Measurements from ENCODE around the gene KCNQ1. TPM values are rescaled to one million over a fixed set of nuclear protein-coding genes. Genes with fewer than 3 reads are reported as not detected.
A peak's percentile ranks its signal among the peaks of the same experiment; 100 is the strongest.

KCNQ1 gene
- total RNA-seq, 1 experiment from 2014 or later, result 2.5 TPM

DNA sequence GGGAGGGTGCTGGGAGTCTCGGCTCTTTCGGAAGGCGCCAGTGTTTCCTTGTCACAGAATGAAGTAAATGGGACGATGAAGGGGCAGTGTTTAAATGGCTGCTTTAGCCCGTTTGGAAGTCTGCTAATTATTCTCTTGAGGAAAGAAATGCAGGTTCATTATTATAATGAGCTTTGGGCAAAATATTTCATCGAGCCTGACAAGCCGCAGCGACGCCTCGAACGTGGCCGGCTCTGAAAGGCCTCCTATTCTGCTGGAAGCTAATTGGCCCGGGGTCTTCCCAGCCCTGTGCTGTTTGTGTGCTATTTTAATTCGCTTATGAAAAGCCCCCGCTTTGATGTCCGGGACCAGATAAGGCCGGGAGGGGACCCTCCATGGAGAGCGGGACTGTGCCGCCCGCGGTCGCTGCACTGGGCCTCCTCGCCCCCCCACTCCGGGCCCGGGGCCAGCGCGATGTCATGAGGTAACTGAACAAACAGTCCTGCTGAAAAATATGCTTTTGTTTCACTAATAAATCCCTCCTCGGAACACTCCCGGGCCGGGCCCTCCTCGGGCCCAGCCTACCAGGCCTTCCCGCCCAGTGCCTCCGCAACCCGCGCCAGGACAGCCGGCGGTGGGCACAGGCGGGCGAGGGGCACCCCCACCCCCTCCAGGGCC lies 362.3 kb downstream of the KCNQ1 start:
- ATAC-seq, result no peak
- TF ChIP-seq ZNF317 (CRISPR knock-in tag; IDR thresholded peaks at IDR 0.05; ENCODE audit: borderline replicate concordance, low read depth) (no peak), SOX15 (CRISPR knock-in tag; IDR thresholded peaks at IDR 0.05) (no peak), ZNF671 (CRISPR knock-in tag; IDR thresholded peaks at IDR 0.05) (no peak), JUN (CRISPR knock-in tag; IDR thresholded peaks at IDR 0.05) (no peak), IRF2 (CRISPR knock-in tag; IDR thresholded peaks at IDR 0.05; ENCODE audit: borderline replicate concordance, low read depth) (no peak), JAZF1 (CRISPR knock-in tag; IDR thresholded peaks at IDR 0.05) (no peak), FOXP1 (CRISPR knock-in tag; IDR thresholded peaks at IDR 0.05; ENCODE audit: borderline replicate concordance) (no peak)
- TF ChIP-seq, protein P1, sequence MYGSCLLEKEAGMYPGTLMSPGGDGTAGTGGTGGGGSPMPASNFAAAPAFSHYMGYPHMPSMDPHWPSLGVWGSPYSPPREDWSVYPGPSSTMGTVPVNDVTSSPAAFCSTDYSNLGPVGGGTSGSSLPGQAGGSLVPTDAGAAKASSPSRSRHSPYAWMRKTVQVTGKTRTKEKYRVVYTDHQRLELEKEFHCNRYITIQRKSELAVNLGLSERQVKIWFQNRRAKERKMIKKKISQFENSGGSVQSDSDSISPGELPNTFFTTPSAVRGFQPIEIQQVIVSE (CRISPR knock-in tag; IDR thresholded peaks at IDR 0.05; ENCODE audit: borderline replicate concordance), result no peak
- TF ChIP-seq, protein P2, sequence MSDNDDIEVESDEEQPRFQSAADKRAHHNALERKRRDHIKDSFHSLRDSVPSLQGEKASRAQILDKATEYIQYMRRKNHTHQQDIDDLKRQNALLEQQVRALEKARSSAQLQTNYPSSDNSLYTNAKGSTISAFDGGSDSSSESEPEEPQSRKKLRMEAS (CRISPR knock-in tag; IDR thresholded peaks at IDR 0.05), result no peak
- TF ChIP-seq, protein P3, sequence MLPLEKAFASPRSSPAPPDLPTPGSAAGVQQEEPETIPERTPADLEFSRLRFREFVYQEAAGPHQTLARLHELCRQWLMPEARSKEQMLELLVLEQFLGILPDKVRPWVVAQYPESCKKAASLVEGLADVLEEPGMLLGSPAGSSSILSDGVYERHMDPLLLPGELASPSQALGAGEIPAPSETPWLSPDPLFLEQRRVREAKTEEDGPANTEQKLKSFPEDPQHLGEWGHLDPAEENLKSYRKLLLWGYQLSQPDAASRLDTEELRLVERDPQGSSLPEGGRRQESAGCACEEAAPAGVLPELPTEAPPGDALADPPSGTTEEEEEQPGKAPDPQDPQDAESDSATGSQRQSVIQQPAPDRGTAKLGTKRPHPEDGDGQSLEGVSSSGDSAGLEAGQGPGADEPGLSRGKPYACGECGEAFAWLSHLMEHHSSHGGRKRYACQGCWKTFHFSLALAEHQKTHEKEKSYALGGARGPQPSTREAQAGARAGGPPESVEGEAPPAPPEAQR (CRISPR knock-in tag; IDR thresholded peaks at IDR 0.05), result no peak
- TF ChIP-seq, protein P4, sequence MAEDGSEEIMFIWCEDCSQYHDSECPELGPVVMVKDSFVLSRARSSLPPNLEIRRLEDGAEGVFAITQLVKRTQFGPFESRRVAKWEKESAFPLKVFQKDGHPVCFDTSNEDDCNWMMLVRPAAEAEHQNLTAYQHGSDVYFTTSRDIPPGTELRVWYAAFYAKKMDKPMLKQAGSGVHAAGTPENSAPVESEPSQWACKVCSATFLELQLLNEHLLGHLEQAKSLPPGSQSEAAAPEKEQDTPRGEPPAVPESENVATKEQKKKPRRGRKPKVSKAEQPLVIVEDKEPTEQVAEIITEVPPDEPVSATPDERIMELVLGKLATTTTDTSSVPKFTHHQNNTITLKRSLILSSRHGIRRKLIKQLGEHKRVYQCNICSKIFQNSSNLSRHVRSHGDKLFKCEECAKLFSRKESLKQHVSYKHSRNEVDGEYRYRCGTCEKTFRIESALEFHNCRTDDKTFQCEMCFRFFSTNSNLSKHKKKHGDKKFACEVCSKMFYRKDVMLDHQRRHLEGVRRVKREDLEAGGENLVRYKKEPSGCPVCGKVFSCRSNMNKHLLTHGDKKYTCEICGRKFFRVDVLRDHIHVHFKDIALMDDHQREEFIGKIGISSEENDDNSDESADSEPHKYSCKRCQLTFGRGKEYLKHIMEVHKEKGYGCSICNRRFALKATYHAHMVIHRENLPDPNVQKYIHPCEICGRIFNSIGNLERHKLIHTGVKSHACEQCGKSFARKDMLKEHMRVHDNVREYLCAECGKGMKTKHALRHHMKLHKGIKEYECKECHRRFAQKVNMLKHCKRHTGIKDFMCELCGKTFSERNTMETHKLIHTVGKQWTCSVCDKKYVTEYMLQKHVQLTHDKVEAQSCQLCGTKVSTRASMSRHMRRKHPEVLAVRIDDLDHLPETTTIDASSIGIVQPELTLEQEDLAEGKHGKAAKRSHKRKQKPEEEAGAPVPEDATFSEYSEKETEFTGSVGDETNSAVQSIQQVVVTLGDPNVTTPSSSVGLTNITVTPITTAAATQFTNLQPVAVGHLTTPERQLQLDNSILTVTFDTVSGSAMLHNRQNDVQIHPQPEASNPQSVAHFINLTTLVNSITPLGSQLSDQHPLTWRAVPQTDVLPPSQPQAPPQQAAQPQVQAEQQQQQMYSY (CRISPR knock-in tag; IDR thresholded peaks at IDR 0.05), result no peak
- TF ChIP-seq, protein P5, sequence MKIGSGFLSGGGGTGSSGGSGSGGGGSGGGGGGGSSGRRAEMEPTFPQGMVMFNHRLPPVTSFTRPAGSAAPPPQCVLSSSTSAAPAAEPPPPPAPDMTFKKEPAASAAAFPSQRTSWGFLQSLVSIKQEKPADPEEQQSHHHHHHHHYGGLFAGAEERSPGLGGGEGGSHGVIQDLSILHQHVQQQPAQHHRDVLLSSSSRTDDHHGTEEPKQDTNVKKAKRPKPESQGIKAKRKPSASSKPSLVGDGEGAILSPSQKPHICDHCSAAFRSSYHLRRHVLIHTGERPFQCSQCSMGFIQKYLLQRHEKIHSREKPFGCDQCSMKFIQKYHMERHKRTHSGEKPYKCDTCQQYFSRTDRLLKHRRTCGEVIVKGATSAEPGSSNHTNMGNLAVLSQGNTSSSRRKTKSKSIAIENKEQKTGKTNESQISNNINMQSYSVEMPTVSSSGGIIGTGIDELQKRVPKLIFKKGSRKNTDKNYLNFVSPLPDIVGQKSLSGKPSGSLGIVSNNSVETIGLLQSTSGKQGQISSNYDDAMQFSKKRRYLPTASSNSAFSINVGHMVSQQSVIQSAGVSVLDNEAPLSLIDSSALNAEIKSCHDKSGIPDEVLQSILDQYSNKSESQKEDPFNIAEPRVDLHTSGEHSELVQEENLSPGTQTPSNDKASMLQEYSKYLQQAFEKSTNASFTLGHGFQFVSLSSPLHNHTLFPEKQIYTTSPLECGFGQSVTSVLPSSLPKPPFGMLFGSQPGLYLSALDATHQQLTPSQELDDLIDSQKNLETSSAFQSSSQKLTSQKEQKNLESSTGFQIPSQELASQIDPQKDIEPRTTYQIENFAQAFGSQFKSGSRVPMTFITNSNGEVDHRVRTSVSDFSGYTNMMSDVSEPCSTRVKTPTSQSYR (CRISPR knock-in tag; IDR thresholded peaks at IDR 0.05), result no peak
- ChIA-PET CTCF (no interaction called here), POLR2A (no interaction called here)
- Mint-ChIP-seq H3K36me3 (no peaks in the 10 kb centered on the region), H3K27ac (no peak overlapping the region), H3K9me3 (no peaks in the 10 kb centered on the region), H3K4me1 (peaks cover 22% of the 10 kb centered on the region), H3K27me3 (ENCODE audit: low read depth) (peaks cover 77% of the 10 kb centered on the region), H3K4me3 (no peak overlapping the region)
- DNase-seq (ENCODE audit: low spot score), result peak; percentile 9

DNA sequence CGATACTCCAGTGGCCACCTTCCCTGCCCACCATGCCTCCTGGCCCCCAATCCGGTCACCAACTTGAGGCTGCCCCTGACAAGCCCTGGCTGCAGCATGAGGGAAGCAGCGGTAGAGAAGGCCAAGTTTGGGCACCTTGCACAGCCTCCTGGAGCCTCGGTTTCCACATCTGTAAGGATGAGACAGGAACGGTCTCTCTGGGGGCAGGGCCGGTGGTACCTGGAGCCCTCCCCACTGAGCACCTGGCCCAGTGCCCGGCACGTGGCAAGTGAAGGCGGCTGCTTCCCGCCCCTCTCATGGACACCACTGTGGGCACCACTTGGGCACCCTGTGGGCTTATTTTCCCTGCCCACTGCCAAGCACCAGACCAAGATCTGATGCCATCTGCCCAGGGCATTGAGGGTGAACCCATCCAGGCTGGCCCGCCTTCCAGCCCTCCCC lies 363.0 kb downstream of the KCNQ1 start:
- no peaks in the 10 kb centered on the region for H3K9me3 Mint-ChIP-seq
- no peak overlapping the region for H3K27ac Mint-ChIP-seq
- H3K36me3 Mint-ChIP-seq, result no peaks in the 10 kb centered on the region
- H3K27me3 Mint-ChIP-seq (ENCODE audit: low read depth), result peaks cover 78% of the 10 kb centered on the region
- DNase-seq (ENCODE audit: low spot score) (peak; percentile 9), ATAC-seq (no peak)
- ChIA-PET POLR2A (no interaction called here), CTCF (no interaction called here)
- H3K4me3 Mint-ChIP-seq, result no peak overlapping the region
- peaks cover 27% of the 10 kb centered on the region for H3K4me1 Mint-ChIP-seq
- no peak for TF ChIP-seq NR1H2 (CRISPR knock-in tag; IDR thresholded peaks at IDR 0.05)
- TF ChIP-seq, protein P6, sequence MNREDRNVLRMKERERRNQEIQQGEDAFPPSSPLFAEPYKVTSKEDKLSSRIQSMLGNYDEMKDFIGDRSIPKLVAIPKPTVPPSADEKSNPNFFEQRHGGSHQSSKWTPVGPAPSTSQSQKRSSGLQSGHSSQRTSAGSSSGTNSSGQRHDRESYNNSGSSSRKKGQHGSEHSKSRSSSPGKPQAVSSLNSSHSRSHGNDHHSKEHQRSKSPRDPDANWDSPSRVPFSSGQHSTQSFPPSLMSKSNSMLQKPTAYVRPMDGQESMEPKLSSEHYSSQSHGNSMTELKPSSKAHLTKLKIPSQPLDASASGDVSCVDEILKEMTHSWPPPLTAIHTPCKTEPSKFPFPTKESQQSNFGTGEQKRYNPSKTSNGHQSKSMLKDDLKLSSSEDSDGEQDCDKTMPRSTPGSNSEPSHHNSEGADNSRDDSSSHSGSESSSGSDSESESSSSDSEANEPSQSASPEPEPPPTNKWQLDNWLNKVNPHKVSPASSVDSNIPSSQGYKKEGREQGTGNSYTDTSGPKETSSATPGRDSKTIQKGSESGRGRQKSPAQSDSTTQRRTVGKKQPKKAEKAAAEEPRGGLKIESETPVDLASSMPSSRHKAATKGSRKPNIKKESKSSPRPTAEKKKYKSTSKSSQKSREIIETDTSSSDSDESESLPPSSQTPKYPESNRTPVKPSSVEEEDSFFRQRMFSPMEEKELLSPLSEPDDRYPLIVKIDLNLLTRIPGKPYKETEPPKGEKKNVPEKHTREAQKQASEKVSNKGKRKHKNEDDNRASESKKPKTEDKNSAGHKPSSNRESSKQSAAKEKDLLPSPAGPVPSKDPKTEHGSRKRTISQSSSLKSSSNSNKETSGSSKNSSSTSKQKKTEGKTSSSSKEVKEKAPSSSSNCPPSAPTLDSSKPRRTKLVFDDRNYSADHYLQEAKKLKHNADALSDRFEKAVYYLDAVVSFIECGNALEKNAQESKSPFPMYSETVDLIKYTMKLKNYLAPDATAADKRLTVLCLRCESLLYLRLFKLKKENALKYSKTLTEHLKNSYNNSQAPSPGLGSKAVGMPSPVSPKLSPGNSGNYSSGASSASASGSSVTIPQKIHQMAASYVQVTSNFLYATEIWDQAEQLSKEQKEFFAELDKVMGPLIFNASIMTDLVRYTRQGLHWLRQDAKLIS (CRISPR knock-in tag; IDR thresholded peaks at IDR 0.05; ENCODE audit: borderline replicate concordance), result no peak
- TF ChIP-seq, protein P7, sequence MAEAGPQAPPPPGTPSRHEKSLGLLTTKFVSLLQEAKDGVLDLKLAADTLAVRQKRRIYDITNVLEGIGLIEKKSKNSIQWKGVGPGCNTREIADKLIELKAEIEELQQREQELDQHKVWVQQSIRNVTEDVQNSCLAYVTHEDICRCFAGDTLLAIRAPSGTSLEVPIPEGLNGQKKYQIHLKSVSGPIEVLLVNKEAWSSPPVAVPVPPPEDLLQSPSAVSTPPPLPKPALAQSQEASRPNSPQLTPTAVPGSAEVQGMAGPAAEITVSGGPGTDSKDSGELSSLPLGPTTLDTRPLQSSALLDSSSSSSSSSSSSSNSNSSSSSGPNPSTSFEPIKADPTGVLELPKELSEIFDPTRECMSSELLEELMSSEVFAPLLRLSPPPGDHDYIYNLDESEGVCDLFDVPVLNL (CRISPR knock-in tag; IDR thresholded peaks at IDR 0.05; ENCODE audit: borderline replicate concordance, low read depth), result no peak
- TF ChIP-seq, protein P8, sequence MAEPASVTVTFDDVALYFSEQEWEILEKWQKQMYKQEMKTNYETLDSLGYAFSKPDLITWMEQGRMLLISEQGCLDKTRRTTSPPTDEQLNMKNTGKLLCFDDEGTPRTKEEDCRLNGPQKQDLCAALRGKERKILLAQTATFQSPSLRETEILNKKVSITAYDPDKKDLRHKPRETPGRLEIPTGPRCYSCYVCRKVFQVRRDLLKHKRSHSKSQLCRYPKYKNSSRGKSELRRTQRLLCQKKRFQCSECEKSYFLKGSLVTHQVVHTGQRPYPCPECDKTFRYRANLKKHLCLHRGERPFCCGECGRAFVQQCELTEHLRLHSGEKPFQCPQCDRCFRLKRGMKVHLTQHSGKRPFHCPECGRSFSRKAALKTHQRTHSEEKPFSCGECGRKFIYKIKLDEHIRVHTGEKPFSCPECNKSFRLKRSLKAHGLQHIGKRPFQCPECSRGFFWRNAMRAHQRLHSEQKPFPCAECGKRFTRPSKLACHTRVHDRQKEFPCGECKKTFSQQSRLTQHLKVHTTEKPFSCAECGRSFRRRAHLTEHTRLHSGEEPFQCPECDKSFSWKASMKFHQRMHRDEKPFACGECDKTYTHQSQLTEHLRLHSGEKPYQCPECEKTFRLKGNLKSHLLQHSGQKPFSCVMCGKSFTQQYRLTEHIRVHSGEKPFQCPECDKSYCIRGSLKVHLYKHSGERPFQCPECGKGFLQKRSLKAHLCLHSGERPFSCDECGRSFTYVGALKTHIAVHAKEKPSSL (CRISPR knock-in tag; conservative IDR thresholded peaks at IDR 0.05), result no peak
- TF ChIP-seq TP53 (CRISPR knock-in tag; IDR thresholded peaks at IDR 0.05), result no peak
- TF ChIP-seq SMAD4 (CRISPR knock-in tag; IDR thresholded peaks at IDR 0.05), result no peak

Data from WTC11 (cell line).